ENCODE results near the gene MAK. TPM values are rescaled to one million over a fixed set of nuclear protein-coding genes. Genes with fewer than 3 reads are reported as not detected.

The MAK gene
- total and polyA plus RNA-seq, 2 experiments from 2014 or later = 0.35 to 1.6 TPM

DNA sequence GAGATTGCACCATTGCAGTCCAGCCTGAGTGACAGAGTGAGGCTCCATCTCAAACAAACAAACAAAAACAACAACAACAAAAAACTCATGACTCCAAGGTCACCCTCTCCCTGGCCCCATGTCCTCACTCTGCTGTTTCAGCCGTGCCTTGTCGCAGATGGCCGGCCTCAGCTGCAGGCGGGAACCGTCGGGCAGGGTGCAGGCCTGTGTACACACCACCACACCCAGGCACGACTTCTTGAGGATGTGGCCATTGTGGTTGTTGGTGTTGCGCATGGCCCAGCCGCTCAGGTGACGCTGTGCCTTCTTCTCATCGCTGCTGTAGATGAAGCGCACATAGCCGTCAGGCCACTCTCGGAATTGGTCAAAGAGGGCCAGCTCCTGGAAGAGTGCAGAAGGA, 38.7 kb upstream of the MAK start:
- Histone ChIP-seq H3F3A (replicated peaks; ENCODE audit: low read depth) (no peaks in the 10 kb centered on the region), H3K27ac (ENCODE audit: low read depth) (no peak overlapping the region), H3K27me3 (ENCODE audit: insufficient read depth) (peaks cover 36% of the 10 kb centered on the region), H2AFZ (no peak overlapping the region), H4K20me1 (replicated peaks; ENCODE audit: insufficient read depth) (no peaks in the 10 kb centered on the region), H3K36me3 (ENCODE audit: insufficient read depth) (no peaks in the 10 kb centered on the region), H3K4me3 (no peak overlapping the region), H3K79me2 (replicated peaks; ENCODE audit: insufficient read depth) (no peaks in the 10 kb centered on the region), H3K4me2 (no peak overlapping the region), H3K9me2 (ENCODE audit: insufficient read depth) (no peaks in the 10 kb centered on the region), H3K4me1 (ENCODE audit: insufficient read depth) (0 out of 2 replicates have a peak, but pooled peaks cover 2% of the 10 kb centered on the region)
- Mint-ChIP-seq H3K27ac (no peak overlapping the region), H3K9me3 (no peaks in the 10 kb centered on the region), H3K27me3 (ENCODE audit: insufficient read depth, low read depth, poor library complexity) (peaks cover 34% of the 10 kb centered on the region), H3K36me3 (ENCODE audit: low read depth) (no peaks in the 10 kb centered on the region), H3K4me3 (no peak overlapping the region), H3K4me1 (peaks cover 4% of the 10 kb centered on the region; the same call in 2 of the 3 replicates)
- ATAC-seq = no peak
- no peak for DNase-seq (ENCODE audit: low spot score)
- TF ChIP-seq EZH2 (IDR thresholded peaks at IDR 0.05; ENCODE audit: low read depth, unreplicated experiment) (no peak), ZNF331 (CRISPR knock-in tag; IDR thresholded peaks at IDR 0.05; ENCODE audit: low read depth) (no peak), CREB1 (CRISPR knock-in tag; IDR thresholded peaks at IDR 0.05; ENCODE audit: low read depth) (no peak), POLR2AphosphoS5 (IDR thresholded peaks at IDR 0.05; ENCODE audit: low read depth) (no peak), STAT1 (IDR thresholded peaks at IDR 0.05; ENCODE audit: unreplicated experiment) (no peak), EZH2phosphoT487 (IDR thresholded peaks at IDR 0.05; ENCODE audit: unreplicated experiment) (no peak), JUNB (IDR thresholded peaks at IDR 0.05; ENCODE audit: unreplicated experiment) (no peak), ETS1 (IDR thresholded peaks at IDR 0.05) (no peak), NANOG (IDR thresholded peaks at IDR 0.05; ENCODE audit: borderline replicate concordance) (no peak), ZNF114 (CRISPR knock-in tag; IDR thresholded peaks at IDR 0.05) (no peak)
- TF ChIP-seq, protein P1, sequence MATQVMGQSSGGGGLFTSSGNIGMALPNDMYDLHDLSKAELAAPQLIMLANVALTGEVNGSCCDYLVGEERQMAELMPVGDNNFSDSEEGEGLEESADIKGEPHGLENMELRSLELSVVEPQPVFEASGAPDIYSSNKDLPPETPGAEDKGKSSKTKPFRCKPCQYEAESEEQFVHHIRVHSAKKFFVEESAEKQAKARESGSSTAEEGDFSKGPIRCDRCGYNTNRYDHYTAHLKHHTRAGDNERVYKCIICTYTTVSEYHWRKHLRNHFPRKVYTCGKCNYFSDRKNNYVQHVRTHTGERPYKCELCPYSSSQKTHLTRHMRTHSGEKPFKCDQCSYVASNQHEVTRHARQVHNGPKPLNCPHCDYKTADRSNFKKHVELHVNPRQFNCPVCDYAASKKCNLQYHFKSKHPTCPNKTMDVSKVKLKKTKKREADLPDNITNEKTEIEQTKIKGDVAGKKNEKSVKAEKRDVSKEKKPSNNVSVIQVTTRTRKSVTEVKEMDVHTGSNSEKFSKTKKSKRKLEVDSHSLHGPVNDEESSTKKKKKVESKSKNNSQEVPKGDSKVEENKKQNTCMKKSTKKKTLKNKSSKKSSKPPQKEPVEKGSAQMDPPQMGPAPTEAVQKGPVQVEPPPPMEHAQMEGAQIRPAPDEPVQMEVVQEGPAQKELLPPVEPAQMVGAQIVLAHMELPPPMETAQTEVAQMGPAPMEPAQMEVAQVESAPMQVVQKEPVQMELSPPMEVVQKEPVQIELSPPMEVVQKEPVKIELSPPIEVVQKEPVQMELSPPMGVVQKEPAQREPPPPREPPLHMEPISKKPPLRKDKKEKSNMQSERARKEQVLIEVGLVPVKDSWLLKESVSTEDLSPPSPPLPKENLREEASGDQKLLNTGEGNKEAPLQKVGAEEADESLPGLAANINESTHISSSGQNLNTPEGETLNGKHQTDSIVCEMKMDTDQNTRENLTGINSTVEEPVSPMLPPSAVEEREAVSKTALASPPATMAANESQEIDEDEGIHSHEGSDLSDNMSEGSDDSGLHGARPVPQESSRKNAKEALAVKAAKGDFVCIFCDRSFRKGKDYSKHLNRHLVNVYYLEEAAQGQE (IDR thresholded peaks at IDR 0.05; ENCODE audit: unreplicated experiment) = no peak
- TF ChIP-seq, protein P2, sequence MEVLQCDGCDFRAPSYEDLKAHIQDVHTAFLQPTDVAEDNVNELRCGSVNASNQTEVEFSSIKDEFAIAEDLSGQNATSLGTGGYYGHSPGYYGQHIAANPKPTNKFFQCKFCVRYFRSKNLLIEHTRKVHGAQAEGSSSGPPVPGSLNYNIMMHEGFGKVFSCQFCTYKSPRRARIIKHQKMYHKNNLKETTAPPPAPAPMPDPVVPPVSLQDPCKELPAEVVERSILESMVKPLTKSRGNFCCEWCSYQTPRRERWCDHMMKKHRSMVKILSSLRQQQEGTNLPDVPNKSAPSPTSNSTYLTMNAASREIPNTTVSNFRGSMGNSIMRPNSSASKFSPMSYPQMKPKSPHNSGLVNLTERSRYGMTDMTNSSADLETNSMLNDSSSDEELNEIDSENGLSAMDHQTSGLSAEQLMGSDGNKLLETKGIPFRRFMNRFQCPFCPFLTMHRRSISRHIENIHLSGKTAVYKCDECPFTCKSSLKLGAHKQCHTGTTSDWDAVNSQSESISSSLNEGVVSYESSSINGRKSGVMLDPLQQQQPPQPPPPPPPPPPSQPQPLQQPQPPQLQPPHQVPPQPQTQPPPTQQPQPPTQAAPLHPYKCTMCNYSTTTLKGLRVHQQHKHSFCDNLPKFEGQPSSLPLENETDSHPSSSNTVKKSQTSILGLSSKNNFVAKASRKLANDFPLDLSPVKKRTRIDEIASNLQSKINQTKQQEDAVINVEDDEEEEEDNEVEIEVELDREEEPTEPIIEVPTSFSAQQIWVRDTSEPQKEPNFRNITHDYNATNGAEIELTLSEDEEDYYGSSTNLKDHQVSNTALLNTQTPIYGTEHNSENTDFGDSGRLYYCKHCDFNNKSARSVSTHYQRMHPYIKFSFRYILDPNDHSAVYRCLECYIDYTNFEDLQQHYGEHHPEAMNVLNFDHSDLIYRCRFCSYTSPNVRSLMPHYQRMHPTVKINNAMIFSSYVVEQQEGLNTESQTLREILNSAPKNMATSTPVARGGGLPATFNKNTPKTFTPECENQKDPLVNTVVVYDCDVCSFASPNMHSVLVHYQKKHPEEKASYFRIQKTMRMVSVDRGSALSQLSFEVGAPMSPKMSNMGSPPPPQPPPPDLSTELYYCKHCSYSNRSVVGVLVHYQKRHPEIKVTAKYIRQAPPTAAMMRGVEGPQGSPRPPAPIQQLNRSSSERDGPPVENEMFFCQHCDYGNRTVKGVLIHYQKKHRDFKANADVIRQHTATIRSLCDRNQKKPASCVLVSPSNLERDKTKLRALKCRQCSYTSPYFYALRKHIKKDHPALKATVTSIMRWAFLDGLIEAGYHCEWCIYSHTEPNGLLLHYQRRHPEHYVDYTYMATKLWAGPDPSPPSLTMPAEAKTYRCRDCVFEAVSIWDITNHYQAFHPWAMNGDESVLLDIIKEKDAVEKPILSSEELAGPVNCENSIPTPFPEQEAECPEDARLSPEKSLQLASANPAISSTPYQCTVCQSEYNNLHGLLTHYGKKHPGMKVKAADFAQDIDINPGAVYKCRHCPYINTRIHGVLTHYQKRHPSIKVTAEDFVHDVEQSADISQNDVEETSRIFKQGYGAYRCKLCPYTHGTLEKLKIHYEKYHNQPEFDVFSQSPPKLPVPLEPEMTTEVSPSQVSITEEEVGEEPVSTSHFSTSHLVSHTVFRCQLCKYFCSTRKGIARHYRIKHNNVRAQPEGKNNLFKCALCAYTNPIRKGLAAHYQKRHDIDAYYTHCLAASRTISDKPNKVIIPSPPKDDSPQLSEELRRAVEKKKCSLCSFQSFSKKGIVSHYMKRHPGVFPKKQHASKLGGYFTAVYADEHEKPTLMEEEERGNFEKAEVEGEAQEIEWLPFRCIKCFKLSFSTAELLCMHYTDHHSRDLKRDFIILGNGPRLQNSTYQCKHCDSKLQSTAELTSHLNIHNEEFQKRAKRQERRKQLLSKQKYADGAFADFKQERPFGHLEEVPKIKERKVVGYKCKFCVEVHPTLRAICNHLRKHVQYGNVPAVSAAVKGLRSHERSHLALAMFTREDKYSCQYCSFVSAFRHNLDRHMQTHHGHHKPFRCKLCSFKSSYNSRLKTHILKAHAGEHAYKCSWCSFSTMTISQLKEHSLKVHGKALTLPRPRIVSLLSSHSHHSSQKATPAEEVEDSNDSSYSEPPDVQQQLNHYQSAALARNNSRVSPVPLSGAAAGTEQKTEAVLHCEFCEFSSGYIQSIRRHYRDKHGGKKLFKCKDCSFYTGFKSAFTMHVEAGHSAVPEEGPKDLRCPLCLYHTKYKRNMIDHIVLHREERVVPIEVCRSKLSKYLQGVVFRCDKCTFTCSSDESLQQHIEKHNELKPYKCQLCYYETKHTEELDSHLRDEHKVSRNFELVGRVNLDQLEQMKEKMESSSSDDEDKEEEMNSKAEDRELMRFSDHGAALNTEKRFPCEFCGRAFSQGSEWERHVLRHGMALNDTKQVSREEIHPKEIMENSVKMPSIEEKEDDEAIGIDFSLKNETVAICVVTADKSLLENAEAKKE (CRISPR knock-in tag; IDR thresholded peaks at IDR 0.05) = no peak
- TF ChIP-seq, protein P3, sequence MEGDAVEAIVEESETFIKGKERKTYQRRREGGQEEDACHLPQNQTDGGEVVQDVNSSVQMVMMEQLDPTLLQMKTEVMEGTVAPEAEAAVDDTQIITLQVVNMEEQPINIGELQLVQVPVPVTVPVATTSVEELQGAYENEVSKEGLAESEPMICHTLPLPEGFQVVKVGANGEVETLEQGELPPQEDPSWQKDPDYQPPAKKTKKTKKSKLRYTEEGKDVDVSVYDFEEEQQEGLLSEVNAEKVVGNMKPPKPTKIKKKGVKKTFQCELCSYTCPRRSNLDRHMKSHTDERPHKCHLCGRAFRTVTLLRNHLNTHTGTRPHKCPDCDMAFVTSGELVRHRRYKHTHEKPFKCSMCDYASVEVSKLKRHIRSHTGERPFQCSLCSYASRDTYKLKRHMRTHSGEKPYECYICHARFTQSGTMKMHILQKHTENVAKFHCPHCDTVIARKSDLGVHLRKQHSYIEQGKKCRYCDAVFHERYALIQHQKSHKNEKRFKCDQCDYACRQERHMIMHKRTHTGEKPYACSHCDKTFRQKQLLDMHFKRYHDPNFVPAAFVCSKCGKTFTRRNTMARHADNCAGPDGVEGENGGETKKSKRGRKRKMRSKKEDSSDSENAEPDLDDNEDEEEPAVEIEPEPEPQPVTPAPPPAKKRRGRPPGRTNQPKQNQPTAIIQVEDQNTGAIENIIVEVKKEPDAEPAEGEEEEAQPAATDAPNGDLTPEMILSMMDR (conservative IDR thresholded peaks at IDR 0.05; ENCODE audit: low read depth in 2 of 2) = no peak
